ENCODE results near the gene MT2A.

MT2A gene

GRCh38 chr16:56651586-56651985 is 43.2 kb downstream of the MT2A start, which contains the start of gene MT1B:
Gene MT1B (plus strand): TSS chr16:56651886. CDS start chr16:56651954, 68 bp downstream.
- no peak for DNase-seq (ENCODE audit: low read depth)
- in situ Hi-C loops (cut with HindIII; ENCODE audit: low sequenced_read_pairs), result no loop called here
- TF ChIP-seq CTCF (IDR thresholded peaks at IDR 0.05; ENCODE audit: low read depth, low read length, missing control alignments), result no peak
- H3K4me3 ChIP-seq (ENCODE audit: low read depth, low read length), result no peak within 1 kb of the TSS

GRCh38 chr16:56652600-56652999 is 44.2 kb downstream of the MT2A start:
- in situ Hi-C loops (cut with HindIII; ENCODE audit: low sequenced_read_pairs), result no loop called here
- TF ChIP-seq CTCF (IDR thresholded peaks at IDR 0.05; ENCODE audit: low read depth, low read length, missing control alignments), result no peak
- H3K4me3 ChIP-seq (ENCODE audit: low read depth, low read length), result no peak overlapping the region
- DNase-seq (ENCODE audit: low read depth), result no peak

DNA sequence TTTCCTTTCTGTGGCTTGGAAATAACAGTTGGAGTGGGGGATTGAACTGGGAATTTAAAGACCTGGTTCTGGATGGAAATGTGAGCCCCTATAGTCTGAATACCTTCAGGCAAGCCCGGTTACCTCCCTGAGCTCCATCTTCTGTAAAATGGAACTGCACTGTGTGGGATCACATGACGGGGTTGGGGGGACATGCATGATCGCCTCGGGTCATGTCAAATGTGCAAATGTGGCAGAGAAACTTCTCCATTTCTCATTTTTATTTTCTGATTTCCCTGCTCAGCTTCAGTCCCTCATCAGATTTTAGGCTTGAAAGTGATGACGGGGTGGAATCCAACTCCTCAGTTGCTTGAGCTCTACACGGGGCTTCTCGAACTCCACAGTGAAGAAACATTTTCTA is 44.8 kb downstream of the MT2A start:
- DNase-seq (ENCODE audit: low read depth), result no peak
- H3K4me3 ChIP-seq (ENCODE audit: low read depth, low read length), result no peak overlapping the region
- in situ Hi-C loops (cut with HindIII; ENCODE audit: low sequenced_read_pairs), result no loop called here
- no peak for TF ChIP-seq CTCF (IDR thresholded peaks at IDR 0.05; ENCODE audit: low read depth, low read length, missing control alignments)

- no peak for DNase-seq (ENCODE audit: low read depth)
- in situ Hi-C loops (cut with HindIII; ENCODE audit: low sequenced_read_pairs), result no loop called here
- peak within 1 kb of the TSS; percentile 48 for H3K4me3 ChIP-seq (ENCODE audit: low read depth, low read length)
- TF ChIP-seq CTCF (IDR thresholded peaks at IDR 0.05; ENCODE audit: low read depth, low read length, missing control alignments), result no peak
These were observed 49.4 kb downstream of the MT2A start, which contains the start of gene MT1F for GRCh38 chr16:56657555-56658326. Gene MT1F (plus strand): TSS chr16:56657959. CDS start chr16:56658059, 100 bp downstream.

GRCh38 chr16:56658327-56658875 is 50.0 kb downstream of the MT2A start:
- peak overlapping the region; percentile 48 for H3K4me3 ChIP-seq (ENCODE audit: low read depth, low read length)
- no peak for DNase-seq (ENCODE audit: low read depth)
- in situ Hi-C loops (cut with HindIII; ENCODE audit: low sequenced_read_pairs), result no loop called here
- TF ChIP-seq CTCF (IDR thresholded peaks at IDR 0.05; ENCODE audit: low read depth, low read length, missing control alignments), result no peak

Data from astrocyte of the cerebellum (primary cell).